Epidermal melanocyte (primary cell): ENCODE measurements around the gene CACFD1.

Experiments used
- DNase-seq: peaks from one replicate; pipeline ENCODE4 v3.0.0; 2011; ENCODE audit warnings: low spot score; ENCODE audit not compliant: insufficient read length

Gene CACFD1

GRCh38 chr9:133463864-133464615 lies 4.3 kb downstream of the CACFD1 start:
- DNase-seq = no peak

- no peak for DNase-seq
These were observed 4.9 kb downstream of the CACFD1 start for GRCh38 chr9:133464638-133465037.

- no peak for DNase-seq
These were observed 6.2 kb downstream of the CACFD1 start for GRCh38 chr9:133465984-133466383.

GRCh38 chr9:133467101-133467500 lies 7.3 kb downstream of the CACFD1 start:
- DNase-seq = no peak

GRCh38 chr9:133468374-133468773 lies 8.6 kb downstream of the CACFD1 start:
- no peak for DNase-seq

GRCh38 chr9:133468777-133469421 lies 9.1 kb downstream of the CACFD1 start:
- no peak for DNase-seq

GRCh38 chr9:133470427-133470924 lies 10.7 kb downstream of the CACFD1 start:
- DNase-seq = no peak

- DNase-seq = no peak
These were observed 11.2 kb downstream of the CACFD1 start for GRCh38 chr9:133470988-133471387.

- no peak for DNase-seq
These were observed 11.9 kb downstream of the CACFD1 start for GRCh38 chr9:133471551-133472276.

GRCh38 chr9:133472277-133472645 lies 12.5 kb downstream of the CACFD1 start:
- no peak for DNase-seq

- no peak for DNase-seq
These were observed 13.1 kb downstream of the CACFD1 start for GRCh38 chr9:133472753-133473378.

GRCh38 chr9:133473743-133474142 lies 14.0 kb downstream of the CACFD1 start:
- no peak for DNase-seq

GRCh38 chr9:133474215-133474614 lies 14.4 kb downstream of the CACFD1 start:
- no peak for DNase-seq

- DNase-seq = no peak
These were observed 15.1 kb downstream of the CACFD1 start for GRCh38 chr9:133474853-133475252.

- no peak for DNase-seq
These were observed 15.7 kb downstream of the CACFD1 start for GRCh38 chr9:133475292-133476012.

- DNase-seq = no peak
These were observed 16.5 kb downstream of the CACFD1 start for GRCh38 chr9:133476036-133476931.

GRCh38 chr9:133476941-133477340 lies 17.2 kb downstream of the CACFD1 start:
- DNase-seq = no peak

GRCh38 chr9:133477461-133477860 lies 17.7 kb downstream of the CACFD1 start:
- DNase-seq = no peak

GRCh38 chr9:133477992-133478850 lies 18.4 kb downstream of the CACFD1 start:
- DNase-seq = no peak
